Progenitor cell of endocrine pancreas (in vitro differentiated cells): ENCODE results near the gene POMGNT2. TPM values are rescaled to one million over a fixed set of nuclear protein-coding genes. Genes with fewer than 3 reads are reported as not detected.

Experiments used
- DNase-seq: peaks from one replicate; pipeline ENCODE4 v3.0.0; 2021; ENCODE audit warnings: low spot score; ENCODE audit not compliant: unreplicated experiment
- H3K27ac Mint-ChIP-seq: 2 replicates; pipeline ENCODE4 v1.8.0; 2021; ENCODE audit warnings: mild to moderate bottlenecking, moderate library complexity, mixed read lengths
- H3K27me3 Mint-ChIP-seq: 2 replicates; pipeline ENCODE4 v1.8.0; 2021; ENCODE audit warnings: mixed read lengths
- H3K36me3 Mint-ChIP-seq: 2 replicates; pipeline ENCODE4 v1.8.0; 2022; ENCODE audit warnings: mixed read lengths; ENCODE audit not compliant: insufficient read depth
- H3K4me1 Mint-ChIP-seq: 2 replicates; pipeline ENCODE4 v1.8.0; 2021; ENCODE audit warnings: low read depth, mixed read lengths
- H3K4me3 Mint-ChIP-seq: 2 replicates; pipeline ENCODE4 v1.8.0; 2021; ENCODE audit warnings: low read depth, mild to moderate bottlenecking, moderate library complexity, mixed read lengths
- H3K9me3 Mint-ChIP-seq: 2 replicates; pipeline ENCODE4 v1.8.0; 2021; ENCODE audit warnings: low read depth, mixed read lengths
- total RNA-seq: library from RNA; stranded (reverse); gene quantifications from 2 replicates; pipeline ENCODE4 v1.2.1, GENCODE V29; 2021
- TF ChIP-seq, protein P1 (sequence below): fragments of 200-600 bp; sonication (generic); IDR thresholded peaks from one replicate; pipeline ENCODE4 v1.5.0; 2021; ENCODE audit warnings: antibody characterized with exemption, mild to moderate bottlenecking; ENCODE audit not compliant: unreplicated experiment

The POMGNT2 gene
- total RNA-seq, 1 donor from 2014 or later = 21.6 TPM

DNA sequence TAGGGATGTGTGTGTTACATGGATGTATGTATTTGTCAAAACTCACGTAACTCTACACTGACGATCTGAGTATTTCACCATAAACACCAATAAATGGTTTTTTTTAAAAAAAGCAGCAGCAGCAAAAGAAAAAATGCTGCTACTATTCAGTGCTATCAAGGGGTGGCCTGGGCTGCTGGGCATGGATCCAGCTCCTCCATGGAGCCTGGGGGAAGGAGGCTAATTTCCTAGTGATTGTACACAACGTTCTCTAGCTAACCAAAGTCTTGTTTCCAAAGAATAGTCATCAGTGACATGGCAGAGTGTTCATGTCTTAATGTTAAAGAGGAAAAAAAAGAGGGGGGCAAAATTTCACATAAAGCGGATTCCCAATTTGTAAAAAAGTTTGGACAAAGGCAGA is 29.0 kb downstream of the POMGNT2 start:
- Mint-ChIP-seq H3K36me3 (peaks cover 16% of the 10 kb centered on the region), H3K4me3 (no peak overlapping the region), H3K27me3 (peaks cover 5% of the 10 kb centered on the region), H3K27ac (no peak overlapping the region), H3K4me1 (no peaks in the 10 kb centered on the region), H3K9me3 (no peaks in the 10 kb centered on the region)
- TF ChIP-seq, protein P1, sequence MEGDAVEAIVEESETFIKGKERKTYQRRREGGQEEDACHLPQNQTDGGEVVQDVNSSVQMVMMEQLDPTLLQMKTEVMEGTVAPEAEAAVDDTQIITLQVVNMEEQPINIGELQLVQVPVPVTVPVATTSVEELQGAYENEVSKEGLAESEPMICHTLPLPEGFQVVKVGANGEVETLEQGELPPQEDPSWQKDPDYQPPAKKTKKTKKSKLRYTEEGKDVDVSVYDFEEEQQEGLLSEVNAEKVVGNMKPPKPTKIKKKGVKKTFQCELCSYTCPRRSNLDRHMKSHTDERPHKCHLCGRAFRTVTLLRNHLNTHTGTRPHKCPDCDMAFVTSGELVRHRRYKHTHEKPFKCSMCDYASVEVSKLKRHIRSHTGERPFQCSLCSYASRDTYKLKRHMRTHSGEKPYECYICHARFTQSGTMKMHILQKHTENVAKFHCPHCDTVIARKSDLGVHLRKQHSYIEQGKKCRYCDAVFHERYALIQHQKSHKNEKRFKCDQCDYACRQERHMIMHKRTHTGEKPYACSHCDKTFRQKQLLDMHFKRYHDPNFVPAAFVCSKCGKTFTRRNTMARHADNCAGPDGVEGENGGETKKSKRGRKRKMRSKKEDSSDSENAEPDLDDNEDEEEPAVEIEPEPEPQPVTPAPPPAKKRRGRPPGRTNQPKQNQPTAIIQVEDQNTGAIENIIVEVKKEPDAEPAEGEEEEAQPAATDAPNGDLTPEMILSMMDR = no peak
- no peak for DNase-seq

DNA sequence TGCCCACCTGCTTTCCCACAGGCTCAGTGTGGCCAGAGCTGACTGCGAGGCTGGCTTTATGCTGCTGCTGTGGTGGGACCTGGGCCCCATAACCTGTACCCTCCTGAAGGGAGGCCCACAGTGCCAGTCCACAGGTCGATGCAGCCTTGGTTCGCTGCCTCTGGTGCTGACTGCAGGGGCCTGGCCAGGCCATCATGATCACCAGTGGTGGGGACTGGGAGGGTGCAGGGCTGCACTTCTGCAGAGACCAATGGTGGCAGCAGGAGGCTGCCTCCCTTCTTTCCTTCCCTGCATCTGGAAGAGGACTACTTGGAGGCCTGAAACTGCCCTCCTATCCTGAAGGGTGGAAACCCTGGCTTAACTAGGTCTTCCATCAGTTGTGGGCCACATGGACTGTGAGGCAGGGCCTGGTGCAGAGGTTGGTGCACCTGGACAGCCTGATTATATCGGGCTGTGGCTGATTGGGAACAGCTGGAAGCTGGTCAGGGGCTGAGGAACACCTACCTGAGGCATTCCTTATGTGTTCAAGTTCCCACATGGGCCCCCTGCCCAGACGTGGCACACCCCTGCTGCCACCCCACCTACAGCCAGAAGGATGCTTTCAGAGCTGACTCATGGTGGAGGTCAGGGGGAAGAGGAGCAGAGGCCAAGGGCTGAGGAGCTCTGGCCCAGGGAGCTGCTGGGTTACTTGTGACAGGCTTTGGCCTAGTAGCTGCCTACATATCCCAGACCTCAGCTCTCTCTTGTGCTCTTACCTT is 29.8 kb downstream of the POMGNT2 start:
- Mint-ChIP-seq H3K4me1 (no peaks in the 10 kb centered on the region), H3K27ac (no peak overlapping the region), H3K36me3 (peaks cover 16% of the 10 kb centered on the region), H3K4me3 (no peak overlapping the region), H3K27me3 (peaks cover 5% of the 10 kb centered on the region), H3K9me3 (no peaks in the 10 kb centered on the region)
- no peak for DNase-seq
- TF ChIP-seq, protein P1 = no peak

DNA sequence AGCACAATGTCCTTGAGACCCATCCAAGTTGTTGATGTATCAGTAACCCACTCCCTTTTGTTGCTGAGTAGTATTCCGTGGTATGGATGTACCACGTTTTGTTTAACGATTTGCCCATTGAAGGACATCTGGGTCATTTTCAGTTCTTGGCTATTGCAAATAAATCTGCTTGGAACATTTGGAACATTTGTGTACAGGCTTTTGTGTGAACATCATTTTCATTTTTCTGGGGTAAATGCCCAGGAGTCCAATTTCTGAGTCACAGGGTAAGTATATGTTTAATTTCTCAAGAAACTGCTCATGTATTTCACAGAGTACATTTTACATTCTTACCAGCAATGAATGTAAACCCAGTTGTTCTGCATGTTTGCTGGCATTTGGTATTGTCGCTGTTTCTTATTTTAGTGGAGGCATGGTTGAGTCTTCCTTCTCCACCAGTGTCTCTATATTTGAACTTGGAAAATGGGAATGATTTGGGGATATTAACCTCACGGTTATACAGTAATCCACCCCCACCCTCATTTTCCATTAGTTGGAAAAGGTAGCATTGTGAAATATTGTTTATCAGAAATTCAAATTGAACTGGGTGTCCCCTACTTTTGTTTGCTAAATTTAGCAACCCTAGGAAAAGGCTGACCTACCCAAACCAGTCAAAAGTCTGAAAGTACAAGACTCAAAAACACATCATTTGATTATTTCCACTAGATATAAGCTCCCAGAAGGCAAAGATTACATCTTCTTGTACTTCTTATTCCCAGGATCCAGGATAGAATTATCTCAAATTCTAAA is 30.8 kb downstream of the POMGNT2 start:
- no peak overlapping the region for H3K4me3 Mint-ChIP-seq

DNA sequence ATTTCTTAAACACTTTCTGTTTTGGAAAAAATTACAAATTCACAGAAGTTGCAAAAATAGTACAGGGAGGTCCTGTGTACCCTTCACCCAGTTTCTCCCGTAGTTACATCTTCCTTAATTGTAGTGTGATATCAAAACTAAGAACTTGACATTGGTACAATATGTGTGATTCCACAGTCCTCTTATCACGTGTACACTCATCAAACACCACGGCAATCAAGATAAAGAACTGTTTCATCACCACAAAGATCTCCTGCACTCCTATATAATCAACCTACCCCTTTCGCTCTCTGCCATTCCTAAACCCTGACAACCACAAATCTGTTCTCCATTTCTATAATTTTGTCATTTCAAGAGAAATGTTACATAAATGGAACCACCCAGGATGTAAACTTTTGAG is 31.4 kb downstream of the POMGNT2 start:
- Mint-ChIP-seq H3K27ac (no peak overlapping the region), H3K4me3 (no peak overlapping the region), H3K27me3 (peaks cover 5% of the 10 kb centered on the region), H3K9me3 (no peaks in the 10 kb centered on the region), H3K4me1 (no peaks in the 10 kb centered on the region), H3K36me3 (peaks cover 6% of the 10 kb centered on the region)
- no peak for DNase-seq
- TF ChIP-seq, protein P1 = no peak

More for the DNA sequence above, 30.8 kb downstream of the POMGNT2 start:
- TF ChIP-seq, protein P1 = no peak
- no peaks in the 10 kb centered on the region for H3K9me3 Mint-ChIP-seq
- H3K4me1 Mint-ChIP-seq = no peaks in the 10 kb centered on the region
- peaks cover 11% of the 10 kb centered on the region for H3K36me3 Mint-ChIP-seq
- H3K27ac Mint-ChIP-seq = no peak overlapping the region
- DNase-seq = no peak
- H3K27me3 Mint-ChIP-seq = peaks cover 5% of the 10 kb centered on the region

DNA sequence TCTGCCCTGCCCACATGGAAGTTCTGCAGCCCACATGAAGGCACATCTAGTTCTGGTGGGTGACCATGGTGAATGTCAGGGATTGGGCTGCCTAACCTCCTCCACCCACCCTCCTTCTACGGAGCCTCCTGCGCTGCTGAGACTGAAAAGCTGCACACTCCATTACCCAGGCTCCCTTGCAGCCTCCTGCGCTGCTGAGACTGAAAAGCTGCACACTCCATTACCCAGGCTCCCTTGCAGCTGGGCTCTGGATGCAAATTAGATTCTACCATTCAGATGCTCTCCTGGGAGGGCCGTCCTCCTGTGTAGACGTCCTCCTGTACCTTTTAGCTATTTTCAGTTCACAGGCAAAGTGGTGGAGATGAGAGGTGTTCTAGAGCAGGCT is 32.1 kb downstream of the POMGNT2 start:
- TF ChIP-seq, protein P1 = no peak
- no peak overlapping the region for H3K4me3 Mint-ChIP-seq
- H3K36me3 Mint-ChIP-seq = peaks cover 5% of the 10 kb centered on the region

More for the DNA sequence above, 32.1 kb downstream of the POMGNT2 start:
- no peaks in the 10 kb centered on the region for H3K4me1 Mint-ChIP-seq
- H3K9me3 Mint-ChIP-seq = no peaks in the 10 kb centered on the region
- H3K27ac Mint-ChIP-seq = no peak overlapping the region
- H3K27me3 Mint-ChIP-seq = peaks cover 5% of the 10 kb centered on the region
- no peak for DNase-seq
